ENCODE results near the gene CNOT9.

Gene CNOT9

DNA sequence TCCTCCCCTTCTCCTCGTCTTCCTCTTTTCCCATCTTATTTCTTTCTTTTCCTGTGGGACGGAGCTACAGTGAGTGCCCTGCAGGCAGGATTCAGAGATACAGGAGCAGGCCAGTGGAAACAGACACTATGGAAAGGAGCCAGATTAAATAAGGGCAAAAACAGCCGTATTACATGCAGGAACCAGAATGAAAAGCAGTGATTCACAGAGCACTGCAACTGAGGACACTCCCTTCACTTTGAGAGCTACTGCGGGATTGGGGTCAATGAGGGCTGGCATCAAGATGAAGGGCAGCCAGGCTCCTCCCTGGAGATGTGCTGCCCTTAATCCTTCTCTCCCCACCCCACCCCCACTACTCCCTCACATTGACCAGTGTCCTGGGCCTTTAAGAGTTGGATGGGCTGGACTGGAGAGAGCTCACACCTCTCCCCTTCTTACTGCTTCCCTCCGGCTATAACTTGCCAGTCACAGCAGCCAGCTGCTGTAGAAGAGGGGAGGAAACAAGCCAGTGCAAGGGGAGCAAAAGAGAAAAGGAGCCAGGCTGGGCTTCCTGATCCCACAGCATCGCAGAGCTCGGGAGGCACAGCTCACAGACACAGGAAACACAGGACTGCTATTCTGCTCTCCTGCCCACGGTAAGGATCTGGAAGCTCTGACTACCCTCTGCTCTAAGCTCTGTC, 38.9 kb downstream of the CNOT9 start, which contains the start of gene PLCD4:
Gene PLCD4 (plus strand): TSS at position 464 of the 680 bp plus-strand sequence. CDS start 7,841 bp downstream, outside the sequence.
- 0 out of 2 replicates have a peak, but pooled peaks cover 4% of the 10 kb centered on the region for H3K4me1 ChIP-seq (ENCODE audit: insufficient read depth, low read length)
- no peaks in the 10 kb centered on the region for H3K9me3 ChIP-seq (ENCODE audit: control insufficient read depth, insufficient read depth, low read length)
- no peaks in the 10 kb centered on the region for H3K36me3 ChIP-seq (ENCODE audit: insufficient read depth, low read length)
- no peak within 1 kb of the TSS for H3K9ac ChIP-seq (ENCODE audit: low read depth, low read length)

DNA sequence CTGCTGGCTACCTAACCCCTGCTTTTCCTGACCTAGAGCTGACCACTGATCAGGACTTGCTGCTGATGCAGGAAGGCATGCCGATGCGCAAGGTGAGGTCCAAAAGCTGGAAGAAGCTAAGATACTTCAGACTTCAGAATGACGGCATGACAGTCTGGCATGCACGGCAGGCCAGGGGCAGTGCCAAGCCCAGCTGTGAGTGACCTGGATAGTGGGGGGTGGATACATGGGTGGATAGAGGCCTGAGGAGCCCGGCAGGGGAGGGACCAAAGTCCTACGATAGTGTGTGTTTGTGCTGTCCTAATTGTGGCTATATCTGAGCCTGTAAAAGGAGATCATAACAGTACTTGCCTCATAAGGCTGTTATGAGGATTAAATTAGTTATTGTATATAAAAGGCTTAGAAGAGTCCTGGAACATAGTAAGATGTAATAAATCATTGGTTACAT, 47.3 kb downstream of the CNOT9 start:
- no peaks in the 10 kb centered on the region for H3K4me1 ChIP-seq (ENCODE audit: insufficient read depth, low read length)
- H3K9ac ChIP-seq (ENCODE audit: low read depth, low read length): no peak overlapping the region
- no peaks in the 10 kb centered on the region for H3K9me3 ChIP-seq (ENCODE audit: control insufficient read depth, insufficient read depth, low read length)
- H3K36me3 ChIP-seq (ENCODE audit: insufficient read depth, low read length): no peaks in the 10 kb centered on the region

DNA sequence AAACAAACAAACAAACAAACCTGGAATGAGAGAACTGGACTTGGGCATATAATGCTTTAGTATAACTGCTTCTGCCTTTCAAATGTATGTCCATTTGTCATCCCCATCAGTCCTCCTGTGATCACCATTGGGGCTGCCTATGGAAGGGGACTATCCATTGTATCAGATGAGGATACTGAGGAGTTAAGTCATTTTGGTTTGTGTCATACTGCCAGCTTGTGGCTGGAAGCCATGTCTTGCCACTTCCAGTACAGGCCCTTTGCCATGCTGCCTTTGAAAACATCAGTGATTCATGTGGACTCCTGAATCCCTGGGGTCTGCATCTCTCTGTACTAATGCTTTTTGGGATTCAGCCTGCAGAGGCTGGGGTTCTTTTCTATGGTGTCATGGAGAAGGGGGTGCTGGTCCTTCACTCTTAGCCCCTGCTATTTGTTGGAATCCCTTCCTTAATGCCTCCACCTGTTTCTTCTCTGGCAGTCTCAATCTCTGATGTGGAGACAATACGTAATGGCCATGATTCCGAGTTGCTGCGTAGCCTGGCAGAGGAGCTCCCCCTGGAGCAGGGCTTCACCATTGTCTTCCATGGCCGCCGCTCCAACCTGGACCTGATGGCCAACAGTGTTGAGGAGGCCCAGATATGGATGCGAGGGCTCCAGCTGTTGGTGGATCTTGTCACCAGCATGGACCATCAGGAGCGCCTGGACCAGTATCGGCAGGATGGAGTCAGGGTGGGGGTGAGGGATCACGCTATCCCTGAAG, 49.6 kb downstream of the CNOT9 start:
- Histone ChIP-seq H3K4me1 (ENCODE audit: insufficient read depth, low read length) (no peaks in the 10 kb centered on the region), H3K9me3 (ENCODE audit: control insufficient read depth, insufficient read depth, low read length) (no peaks in the 10 kb centered on the region), H3K9ac (ENCODE audit: low read depth, low read length) (no peak overlapping the region), H3K36me3 (ENCODE audit: insufficient read depth, low read length) (no peaks in the 10 kb centered on the region)

DNA sequence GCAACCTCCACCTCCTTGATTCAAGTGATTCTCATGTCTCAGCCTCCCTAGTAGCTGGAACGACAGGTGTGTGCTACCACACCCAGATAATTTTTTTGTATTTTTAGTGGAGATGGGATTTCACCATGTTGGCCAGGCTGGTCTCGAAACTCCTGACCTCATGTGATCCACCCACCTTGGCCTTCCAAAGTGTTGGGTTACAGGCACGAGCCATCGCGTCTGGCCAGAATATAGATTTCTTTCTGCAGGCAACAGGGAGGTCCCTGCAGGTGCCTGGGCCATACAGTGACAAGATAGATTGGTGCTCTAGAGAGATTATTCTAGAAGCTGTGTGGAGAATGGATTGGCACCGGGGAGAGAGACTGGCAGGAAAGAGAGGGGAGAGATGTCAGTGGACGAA, 52.4 kb downstream of the CNOT9 start:
- Histone ChIP-seq H3K36me3 (ENCODE audit: insufficient read depth, low read length) (no peaks in the 10 kb centered on the region), H3K9ac (ENCODE audit: low read depth, low read length) (no peak overlapping the region), H3K4me1 (ENCODE audit: insufficient read depth, low read length) (no peaks in the 10 kb centered on the region), H3K9me3 (ENCODE audit: control insufficient read depth, insufficient read depth, low read length) (no peaks in the 10 kb centered on the region)

DNA sequence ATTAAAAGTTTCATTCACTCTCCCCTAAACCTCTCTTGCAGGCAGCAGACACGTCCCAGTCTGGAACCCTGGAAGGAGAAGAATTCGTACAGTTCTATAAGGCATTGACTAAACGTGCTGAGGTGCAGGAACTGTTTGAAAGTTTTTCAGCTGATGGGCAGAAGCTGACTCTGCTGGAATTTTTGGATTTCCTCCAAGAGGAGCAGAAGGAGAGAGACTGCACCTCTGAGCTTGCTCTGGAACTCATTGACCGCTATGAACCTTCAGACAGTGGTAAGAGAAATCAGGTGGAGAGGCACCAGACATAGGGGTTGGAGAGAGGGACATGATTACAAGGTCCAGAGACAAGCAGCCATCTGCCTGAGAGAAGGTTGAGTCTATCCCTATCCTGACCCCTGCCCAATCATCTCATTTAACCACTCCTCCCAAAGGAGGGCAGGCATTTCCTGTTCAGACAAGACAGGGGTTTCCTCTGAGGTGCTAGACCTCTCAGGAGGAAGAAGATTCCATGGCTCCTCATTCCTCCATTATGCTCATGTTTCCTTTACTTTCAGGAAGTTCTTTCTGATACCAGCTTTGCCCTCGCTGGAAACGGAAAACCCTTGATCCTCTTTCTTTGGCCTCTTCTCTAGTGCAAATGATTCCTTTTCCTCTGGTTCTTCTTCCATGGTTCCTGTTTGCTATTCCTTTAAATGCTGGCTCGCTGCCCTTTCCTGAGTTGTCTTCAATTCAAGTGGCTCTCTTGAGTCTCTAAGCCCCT, 54.1 kb downstream of the CNOT9 start:
- no peaks in the 10 kb centered on the region for H3K4me1 ChIP-seq (ENCODE audit: insufficient read depth, low read length)
- H3K9me3 ChIP-seq (ENCODE audit: control insufficient read depth, insufficient read depth, low read length): no peaks in the 10 kb centered on the region
- no peaks in the 10 kb centered on the region for H3K36me3 ChIP-seq (ENCODE audit: insufficient read depth, low read length)
- H3K9ac ChIP-seq (ENCODE audit: low read depth, low read length): no peak overlapping the region

DNA sequence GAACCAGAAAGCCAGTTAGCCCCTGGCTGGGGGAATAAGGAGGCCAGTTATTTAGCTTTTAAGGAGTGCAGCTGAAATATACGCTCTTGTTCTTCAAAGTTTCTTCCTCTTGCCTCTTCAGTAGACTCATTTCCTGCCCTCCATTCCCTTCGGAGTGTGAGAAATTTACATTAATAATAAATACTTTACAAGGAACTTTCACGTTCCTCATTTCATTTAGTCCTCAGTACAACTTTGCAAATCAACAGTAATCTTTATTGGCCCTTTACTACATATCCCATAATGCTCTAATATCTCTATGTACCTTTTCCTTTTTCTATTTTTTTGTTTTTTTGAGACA, 54.7 kb downstream of the CNOT9 start:
- Histone ChIP-seq H3K9me3 (ENCODE audit: control insufficient read depth, insufficient read depth, low read length) (no peaks in the 10 kb centered on the region), H3K36me3 (ENCODE audit: insufficient read depth, low read length) (no peaks in the 10 kb centered on the region), H3K4me1 (ENCODE audit: insufficient read depth, low read length) (no peaks in the 10 kb centered on the region), H3K9ac (ENCODE audit: low read depth, low read length) (no peak overlapping the region)

DNA sequence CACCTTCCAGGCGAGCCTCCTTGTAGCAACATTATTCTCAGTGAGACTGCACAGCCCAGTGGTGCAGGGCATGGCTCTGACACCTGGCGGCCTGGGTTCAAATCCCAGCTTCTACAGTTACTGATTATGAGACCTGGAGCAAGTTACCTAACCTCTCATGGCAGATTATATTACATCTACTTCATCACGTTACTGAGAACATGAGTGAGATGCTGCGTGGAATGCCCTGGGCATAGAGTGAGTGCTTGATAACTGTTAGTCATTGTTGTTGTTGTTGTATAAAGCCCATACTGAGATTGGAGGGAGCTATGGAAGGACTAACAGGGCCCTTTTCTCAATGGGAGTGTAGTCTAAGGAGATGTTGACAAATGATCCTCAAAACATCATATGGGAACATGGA, 57.7 kb downstream of the CNOT9 start:
- H3K4me1 ChIP-seq (ENCODE audit: insufficient read depth, low read length): no peaks in the 10 kb centered on the region
- no peaks in the 10 kb centered on the region for H3K9me3 ChIP-seq (ENCODE audit: control insufficient read depth, insufficient read depth, low read length)
- H3K36me3 ChIP-seq (ENCODE audit: insufficient read depth, low read length): no peaks in the 10 kb centered on the region
- no peak overlapping the region for H3K9ac ChIP-seq (ENCODE audit: low read depth, low read length)

DNA sequence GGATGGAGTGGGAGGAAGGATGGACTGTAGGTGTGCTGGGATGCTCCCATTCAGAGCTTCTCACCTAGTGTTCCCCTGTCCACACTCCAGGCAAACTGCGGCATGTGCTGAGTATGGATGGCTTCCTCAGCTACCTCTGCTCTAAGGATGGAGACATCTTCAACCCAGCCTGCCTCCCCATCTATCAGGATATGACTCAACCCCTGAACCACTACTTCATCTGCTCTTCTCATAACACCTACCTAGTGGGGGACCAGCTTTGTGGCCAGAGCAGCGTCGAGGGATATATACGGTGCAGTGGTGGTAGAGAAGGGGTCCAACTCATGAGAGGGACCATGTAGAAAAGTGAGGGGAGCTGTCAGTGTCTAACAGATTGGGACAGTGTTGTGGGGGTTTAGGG, 59.3 kb downstream of the CNOT9 start:
- H3K9ac ChIP-seq (ENCODE audit: low read depth, low read length): no peak overlapping the region
- H3K36me3 ChIP-seq (ENCODE audit: insufficient read depth, low read length): 0 out of 2 replicates have a peak, but pooled peaks cover 3% of the 10 kb centered on the region
- no peaks in the 10 kb centered on the region for H3K9me3 ChIP-seq (ENCODE audit: control insufficient read depth, insufficient read depth, low read length)
- H3K4me1 ChIP-seq (ENCODE audit: insufficient read depth, low read length): no peaks in the 10 kb centered on the region

DNA sequence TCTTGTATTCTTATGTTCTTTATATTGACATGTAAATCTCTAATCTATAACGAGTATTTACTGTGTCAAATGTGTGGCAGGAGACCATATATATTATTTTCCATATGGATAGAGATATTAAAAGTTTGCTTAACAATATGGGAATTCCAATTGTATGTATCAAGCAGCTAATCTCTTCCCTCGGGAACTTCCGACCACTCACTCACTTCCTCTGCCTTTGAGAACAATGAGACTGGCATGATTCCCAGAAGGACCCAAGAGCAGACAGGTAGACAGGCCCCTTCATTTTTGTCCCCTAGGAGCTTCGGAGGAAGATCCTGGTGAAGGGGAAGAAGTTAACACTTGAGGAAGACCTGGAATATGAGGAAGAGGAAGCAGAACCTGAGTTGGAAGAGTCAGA, 63.2 kb downstream of the CNOT9 start:
- H3K9me3 ChIP-seq (ENCODE audit: control insufficient read depth, insufficient read depth, low read length): no peaks in the 10 kb centered on the region
- peaks cover 23% of the 10 kb centered on the region for H3K36me3 ChIP-seq (ENCODE audit: insufficient read depth, low read length)
- H3K4me1 ChIP-seq (ENCODE audit: insufficient read depth, low read length): no peaks in the 10 kb centered on the region
- no peak overlapping the region for H3K9ac ChIP-seq (ENCODE audit: low read depth, low read length)

DNA sequence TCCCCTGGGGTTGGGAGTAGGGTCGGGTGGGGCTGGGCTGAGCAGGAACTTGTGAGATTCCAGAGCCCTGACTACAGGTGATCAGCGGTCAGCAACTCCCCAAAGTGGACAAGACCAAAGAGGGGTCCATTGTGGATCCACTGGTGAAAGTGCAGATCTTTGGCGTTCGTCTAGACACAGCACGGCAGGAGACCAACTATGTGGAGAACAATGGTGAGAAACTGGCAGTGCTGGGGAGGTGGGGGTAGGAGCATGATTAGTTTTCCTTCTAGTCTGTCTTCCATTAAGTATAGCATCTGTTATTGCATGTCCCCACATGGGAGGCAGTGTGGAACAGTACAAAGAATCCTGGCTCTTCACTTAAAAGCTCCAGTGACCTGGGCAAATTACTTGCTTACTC, 67.1 kb downstream of the CNOT9 start:
- Histone ChIP-seq H3K36me3 (ENCODE audit: insufficient read depth, low read length) (peaks cover 51% of the 10 kb centered on the region), H3K4me1 (ENCODE audit: insufficient read depth, low read length) (no peaks in the 10 kb centered on the region), H3K9ac (ENCODE audit: low read depth, low read length) (no peak overlapping the region), H3K9me3 (ENCODE audit: control insufficient read depth, insufficient read depth, low read length) (no peaks in the 10 kb centered on the region)

DNA sequence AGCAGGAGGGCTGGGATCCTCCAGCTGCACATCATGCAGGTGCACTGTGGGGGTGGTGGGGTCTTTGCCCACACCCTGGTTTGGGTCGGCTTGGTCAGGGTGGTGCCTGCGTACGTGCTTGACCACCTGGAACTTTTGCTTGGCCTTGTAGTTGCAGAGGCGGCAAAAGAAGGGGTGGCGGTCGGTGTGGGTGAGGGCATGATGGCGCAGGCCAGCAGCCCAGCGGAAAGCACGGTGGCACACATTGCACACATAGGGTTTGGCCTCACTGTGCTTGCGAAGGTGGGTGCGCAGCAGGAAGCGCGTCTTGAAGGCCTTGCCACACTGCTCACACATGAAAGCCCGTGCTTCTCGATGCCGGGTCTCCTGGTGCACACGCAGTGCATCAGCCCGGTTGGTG, 69.7 kb downstream of the CNOT9 start:
- H3K36me3 ChIP-seq (ENCODE audit: insufficient read depth, low read length): peaks cover 52% of the 10 kb centered on the region
- H3K9me3 ChIP-seq (ENCODE audit: control insufficient read depth, insufficient read depth, low read length): no peaks in the 10 kb centered on the region
- no peaks in the 10 kb centered on the region for H3K4me1 ChIP-seq (ENCODE audit: insufficient read depth, low read length)
- H3K9ac ChIP-seq (ENCODE audit: low read depth, low read length): no peak overlapping the region

DNA sequence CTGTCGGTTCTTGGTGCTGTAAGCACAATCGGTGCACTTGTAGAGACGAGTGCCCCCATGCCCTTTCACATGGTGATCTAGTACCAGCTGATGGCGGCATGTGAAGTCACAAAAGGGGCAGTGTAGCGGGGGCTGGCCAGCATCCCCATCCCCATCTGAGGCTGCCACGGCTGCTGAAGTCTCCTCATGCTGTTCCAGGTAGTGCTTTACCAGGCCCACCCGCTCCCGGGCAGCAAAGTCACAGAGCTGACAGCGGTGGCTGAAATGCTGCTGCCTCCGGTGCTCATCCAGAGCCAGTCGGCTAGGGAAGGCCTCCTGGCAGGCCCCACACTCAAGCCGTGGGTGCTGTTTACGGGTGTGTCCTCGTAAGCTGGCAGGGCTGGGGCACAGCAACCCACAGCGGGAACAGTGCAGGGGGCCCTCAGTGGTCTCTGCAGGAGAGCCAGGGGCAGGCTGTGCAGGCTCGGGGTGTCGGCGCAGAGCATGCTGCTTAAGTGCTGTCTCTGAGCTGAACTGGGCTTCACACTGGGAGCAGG, 73.5 kb downstream of the CNOT9 start:
- Histone ChIP-seq H3K9ac (ENCODE audit: low read depth, low read length) (no peak overlapping the region), H3K9me3 (ENCODE audit: control insufficient read depth, insufficient read depth, low read length) (no peaks in the 10 kb centered on the region), H3K4me1 (ENCODE audit: insufficient read depth, low read length) (no peaks in the 10 kb centered on the region), H3K36me3 (ENCODE audit: insufficient read depth, low read length) (peaks cover 36% of the 10 kb centered on the region)

DNA sequence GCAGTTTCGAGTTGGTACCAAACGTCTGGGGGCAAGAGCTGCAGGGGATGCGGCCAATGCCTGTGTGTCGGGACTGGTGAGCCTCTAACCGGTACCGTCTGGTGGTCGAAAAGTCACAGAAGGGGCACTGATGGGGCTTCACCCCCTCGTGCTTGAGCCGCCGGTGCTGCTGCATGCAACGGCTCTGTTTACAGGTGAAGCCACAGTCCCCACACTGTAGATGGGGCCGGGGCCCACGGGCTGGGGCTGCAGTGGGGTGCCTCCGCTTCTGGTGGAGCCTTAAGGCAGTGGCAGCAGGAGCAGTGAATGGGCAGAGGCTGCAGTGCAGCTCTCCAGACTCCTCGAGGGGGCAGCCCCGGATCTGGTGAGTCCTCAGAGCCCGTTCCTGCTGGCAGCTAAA, 74.1 kb downstream of the CNOT9 start:
- no peak overlapping the region for H3K9ac ChIP-seq (ENCODE audit: low read depth, low read length)
- H3K36me3 ChIP-seq (ENCODE audit: insufficient read depth, low read length): peaks cover 37% of the 10 kb centered on the region
- no peaks in the 10 kb centered on the region for H3K9me3 ChIP-seq (ENCODE audit: control insufficient read depth, insufficient read depth, low read length)
- H3K4me1 ChIP-seq (ENCODE audit: insufficient read depth, low read length): no peaks in the 10 kb centered on the region

DNA sequence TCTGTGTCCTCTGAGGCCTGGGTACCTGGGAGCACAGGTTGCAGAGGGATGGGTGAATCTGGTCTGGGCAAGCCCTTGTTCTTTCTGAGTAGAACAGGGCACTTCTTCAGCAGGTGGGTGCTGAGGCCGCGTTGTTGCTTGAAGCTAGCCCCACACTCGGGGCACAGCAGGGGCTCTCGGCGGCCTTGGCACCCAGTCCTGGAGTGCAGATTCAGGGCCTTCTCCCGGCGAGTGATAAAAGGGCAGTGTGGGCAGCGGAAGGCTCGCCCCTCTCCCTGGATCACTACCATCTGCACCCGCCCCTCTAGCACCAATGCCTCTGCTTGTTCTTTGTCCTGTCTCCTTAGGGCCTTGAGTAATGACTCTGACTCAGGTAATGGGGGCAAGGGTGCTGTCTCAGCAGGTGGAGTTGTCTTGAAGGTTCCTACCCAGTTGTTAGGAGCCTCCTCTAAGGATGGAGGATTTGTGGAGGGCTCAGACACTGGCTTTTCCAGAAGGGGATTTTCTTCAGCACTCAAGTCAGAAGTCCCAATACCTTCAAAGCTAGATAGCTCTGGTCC, 75.2 kb downstream of the CNOT9 start:
- Histone ChIP-seq H3K36me3 (ENCODE audit: insufficient read depth, low read length) (peaks cover 31% of the 10 kb centered on the region), H3K9ac (ENCODE audit: low read depth, low read length) (no peak overlapping the region), H3K9me3 (ENCODE audit: control insufficient read depth, insufficient read depth, low read length) (no peaks in the 10 kb centered on the region), H3K4me1 (ENCODE audit: insufficient read depth, low read length) (no peaks in the 10 kb centered on the region)

Data from ES-I3 (cell line).